GM23338 (cell line): ENCODE results near the gene CLSTN2. TPM values are rescaled to one million over a fixed set of nuclear protein-coding genes. Genes with fewer than 3 reads are reported as not detected.

Source experiments
- ATAC-seq: fragments of 200-7000 bp; cut with Tn5 transposase; 3 replicates; pipeline ENCODE4 v1.9.1; 2020
- DNase-seq: peaks from one replicate; pipeline ENCODE4 v3.0.0-alpha.2; 2015; ENCODE audit warnings: low spot score
- H2AFZ ChIP-seq: fragments of 200-600 bp; sonication (generic); 2 replicates; pipeline ENCODE4 v1.8.0; 2016; ENCODE audit warnings: antibody characterized with exemption, mild to moderate bottlenecking, moderate library complexity
- H3F3A ChIP-seq: fragments of 200-600 bp; sonication (generic); replicated peaks from 2 replicates; pipeline ENCODE4 v1.8.0; 2017; ENCODE audit warnings: antibody characterized with exemption, mixed run types, low read depth
- H3K27ac ChIP-seq: fragments of 200-600 bp; sonication (generic); 2 replicates; pipeline ENCODE4 v1.6.1; 2016; ENCODE audit warnings: low read depth
- H3K27me3 ChIP-seq: fragments of 200-600 bp; sonication (generic); 2 replicates; pipeline ENCODE4 v1.8.0; 2016; ENCODE audit warnings: mild to moderate bottlenecking, mixed run types, moderate library complexity; ENCODE audit not compliant: insufficient read depth
- H3K36me3 ChIP-seq: fragments of 200-600 bp; sonication (generic); 2 replicates; pipeline ENCODE4 v1.8.0; 2016; ENCODE audit warnings: mild to moderate bottlenecking; ENCODE audit not compliant: insufficient read depth
- H3K4me1 ChIP-seq: fragments of 200-600 bp; sonication (generic); 2 replicates; pipeline ENCODE4 v1.8.0; 2016; ENCODE audit warnings: mild to moderate bottlenecking, moderate library complexity; ENCODE audit not compliant: insufficient read depth
- H3K4me2 ChIP-seq: fragments of 200-600 bp; sonication (generic); 2 replicates; pipeline ENCODE4 v1.7.1; 2017; ENCODE audit warnings: mixed run types
- H3K4me3 ChIP-seq: fragments of 200-600 bp; sonication (generic); 2 replicates; pipeline ENCODE4 v1.6.1; 2016; ENCODE audit warnings: mixed run types
- H3K79me2 ChIP-seq: fragments of 200-600 bp; sonication (generic); replicated peaks from 2 replicates; pipeline ENCODE4 v1.8.0; 2017; ENCODE audit warnings: mild to moderate bottlenecking; ENCODE audit not compliant: insufficient read depth
- H3K9me2 ChIP-seq: fragments of 200-600 bp; sonication (generic); 2 replicates; pipeline ENCODE4 v1.8.0; 2017; ENCODE audit not compliant: insufficient read depth
- H4K20me1 ChIP-seq: fragments of 200-600 bp; sonication (generic); replicated peaks from 2 replicates; pipeline ENCODE4 v1.8.0; 2017; ENCODE audit warnings: mild to moderate bottlenecking; ENCODE audit not compliant: insufficient read depth
- H3K27ac Mint-ChIP-seq: 2 replicates; pipeline ENCODE4 v1.8.0; 2020; ENCODE audit warnings: inconsistent platforms, mild to moderate bottlenecking, moderate library complexity, mixed read lengths
- H3K27me3 Mint-ChIP-seq: 3 replicates; pipeline ENCODE4 v1.8.0; 2022; ENCODE audit warnings: low read depth, mild to moderate bottlenecking, moderate library complexity, mixed read lengths, inconsistent platforms; ENCODE audit not compliant: insufficient read depth, poor library complexity
- H3K36me3 Mint-ChIP-seq: 3 replicates; pipeline ENCODE4 v1.8.0; 2021; ENCODE audit warnings: low read depth, mild to moderate bottlenecking, inconsistent platforms, moderate library complexity, mixed read lengths
- H3K4me1 Mint-ChIP-seq: 3 replicates; pipeline ENCODE4 v1.8.0; 2020; ENCODE audit warnings: mild to moderate bottlenecking, inconsistent platforms, mixed read lengths
- H3K4me3 Mint-ChIP-seq: 3 replicates; pipeline ENCODE4 v1.8.0; 2021; ENCODE audit warnings: moderate library complexity, mild to moderate bottlenecking, inconsistent platforms, mixed read lengths
- H3K9me3 Mint-ChIP-seq: 3 replicates; pipeline ENCODE4 v1.8.0; 2020; ENCODE audit warnings: moderate library complexity, mild to moderate bottlenecking, inconsistent platforms, mixed read lengths
- CREB1 ChIP-seq: fragments of 250-450 bp; sonication (Bioruptor Pico); IDR thresholded peaks from 2 replicates; pipeline ENCODE4 v1.5.0; 2020; ENCODE audit warnings: low read depth, mild to moderate bottlenecking, moderate library complexity
- ETS1 ChIP-seq: IDR thresholded peaks from 2 replicates; pipeline ENCODE4 v1.6.1; 2016; ENCODE audit warnings: antibody characterized with exemption
- EZH2 ChIP-seq: fragments of 200-600 bp; sonication (generic); IDR thresholded peaks from one replicate; pipeline ENCODE4 v1.8.0; 2017; ENCODE audit warnings: antibody characterized with exemption, mild to moderate bottlenecking, low read depth; ENCODE audit not compliant: unreplicated experiment
- EZH2phosphoT487 ChIP-seq: fragments of 200-600 bp; sonication (generic); IDR thresholded peaks from one replicate; pipeline ENCODE4 v1.8.1; 2018; ENCODE audit warnings: antibody characterized with exemption; ENCODE audit not compliant: unreplicated experiment
- JUNB ChIP-seq: IDR thresholded peaks from one replicate; pipeline ENCODE4 v1.6.1; 2016; ENCODE audit warnings: antibody characterized with exemption; ENCODE audit not compliant: unreplicated experiment
- NANOG ChIP-seq: IDR thresholded peaks from 2 replicates; pipeline ENCODE4 v1.6.1; 2016; ENCODE audit warnings: antibody characterized with exemption, borderline replicate concordance
- STAT1 ChIP-seq: IDR thresholded peaks from one replicate; pipeline ENCODE4 v1.6.1; 2016; ENCODE audit warnings: antibody characterized with exemption; ENCODE audit not compliant: unreplicated experiment
- ZNF114 ChIP-seq: fragments of 250-450 bp; sonication (Bioruptor Pico); IDR thresholded peaks from 2 replicates; pipeline ENCODE4 v1.5.0; 2020; ENCODE audit warnings: mild to moderate bottlenecking, moderate library complexity
- polyA plus RNA-seq: library from polyadenylated mRNA; unstranded; fragments of >200 nt; fragmentation: Nextera tagmentation; extraction: Ambion mirVana; gene quantifications from 2 replicates; pipeline ENCODE4 v1.2.1, GENCODE V29; 2016
- total RNA-seq: library from RNA; depleted of rRNA; stranded (reverse); fragments of >200 nt; shearing (Covaris generic); gene quantifications from 2 replicates; pipeline ENCODE4 v1.2.3, GENCODE V29; 2014
- TF ChIP-seq, protein P1 (sequence below): IDR thresholded peaks from one replicate; pipeline ENCODE4 v1.6.1; 2018; ENCODE audit warnings: antibody characterized with exemption; ENCODE audit not compliant: unreplicated experiment
- TF ChIP-seq, protein P2 (sequence below), 2 experiments: fragments of 200-600 bp in 1 of 2; sonication (generic) in 1 of 2; conservative IDR thresholded peaks; 2 replicates each; pipeline versions ENCODE4 v1.5.1 to v1.6.1; 2016 to 2017; ENCODE audit warnings: antibody characterized with exemption in 2 of 2, low read depth in 2 of 2, mild to moderate bottlenecking in 2 of 2, moderate library complexity in 1 of 2

Gene CLSTN2
- total and polyA plus RNA-seq, 2 experiments from 2014 or later: 0.11 to 0.83 TPM

- TF ChIP-seq, protein P1, sequence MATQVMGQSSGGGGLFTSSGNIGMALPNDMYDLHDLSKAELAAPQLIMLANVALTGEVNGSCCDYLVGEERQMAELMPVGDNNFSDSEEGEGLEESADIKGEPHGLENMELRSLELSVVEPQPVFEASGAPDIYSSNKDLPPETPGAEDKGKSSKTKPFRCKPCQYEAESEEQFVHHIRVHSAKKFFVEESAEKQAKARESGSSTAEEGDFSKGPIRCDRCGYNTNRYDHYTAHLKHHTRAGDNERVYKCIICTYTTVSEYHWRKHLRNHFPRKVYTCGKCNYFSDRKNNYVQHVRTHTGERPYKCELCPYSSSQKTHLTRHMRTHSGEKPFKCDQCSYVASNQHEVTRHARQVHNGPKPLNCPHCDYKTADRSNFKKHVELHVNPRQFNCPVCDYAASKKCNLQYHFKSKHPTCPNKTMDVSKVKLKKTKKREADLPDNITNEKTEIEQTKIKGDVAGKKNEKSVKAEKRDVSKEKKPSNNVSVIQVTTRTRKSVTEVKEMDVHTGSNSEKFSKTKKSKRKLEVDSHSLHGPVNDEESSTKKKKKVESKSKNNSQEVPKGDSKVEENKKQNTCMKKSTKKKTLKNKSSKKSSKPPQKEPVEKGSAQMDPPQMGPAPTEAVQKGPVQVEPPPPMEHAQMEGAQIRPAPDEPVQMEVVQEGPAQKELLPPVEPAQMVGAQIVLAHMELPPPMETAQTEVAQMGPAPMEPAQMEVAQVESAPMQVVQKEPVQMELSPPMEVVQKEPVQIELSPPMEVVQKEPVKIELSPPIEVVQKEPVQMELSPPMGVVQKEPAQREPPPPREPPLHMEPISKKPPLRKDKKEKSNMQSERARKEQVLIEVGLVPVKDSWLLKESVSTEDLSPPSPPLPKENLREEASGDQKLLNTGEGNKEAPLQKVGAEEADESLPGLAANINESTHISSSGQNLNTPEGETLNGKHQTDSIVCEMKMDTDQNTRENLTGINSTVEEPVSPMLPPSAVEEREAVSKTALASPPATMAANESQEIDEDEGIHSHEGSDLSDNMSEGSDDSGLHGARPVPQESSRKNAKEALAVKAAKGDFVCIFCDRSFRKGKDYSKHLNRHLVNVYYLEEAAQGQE: no peak
- TF ChIP-seq STAT1 (no peak), CREB1 (no peak), EZH2 (no peak), ETS1 (no peak), EZH2phosphoT487 (no peak), JUNB (no peak), ZNF114 (no peak)
- TF ChIP-seq, protein P2, sequence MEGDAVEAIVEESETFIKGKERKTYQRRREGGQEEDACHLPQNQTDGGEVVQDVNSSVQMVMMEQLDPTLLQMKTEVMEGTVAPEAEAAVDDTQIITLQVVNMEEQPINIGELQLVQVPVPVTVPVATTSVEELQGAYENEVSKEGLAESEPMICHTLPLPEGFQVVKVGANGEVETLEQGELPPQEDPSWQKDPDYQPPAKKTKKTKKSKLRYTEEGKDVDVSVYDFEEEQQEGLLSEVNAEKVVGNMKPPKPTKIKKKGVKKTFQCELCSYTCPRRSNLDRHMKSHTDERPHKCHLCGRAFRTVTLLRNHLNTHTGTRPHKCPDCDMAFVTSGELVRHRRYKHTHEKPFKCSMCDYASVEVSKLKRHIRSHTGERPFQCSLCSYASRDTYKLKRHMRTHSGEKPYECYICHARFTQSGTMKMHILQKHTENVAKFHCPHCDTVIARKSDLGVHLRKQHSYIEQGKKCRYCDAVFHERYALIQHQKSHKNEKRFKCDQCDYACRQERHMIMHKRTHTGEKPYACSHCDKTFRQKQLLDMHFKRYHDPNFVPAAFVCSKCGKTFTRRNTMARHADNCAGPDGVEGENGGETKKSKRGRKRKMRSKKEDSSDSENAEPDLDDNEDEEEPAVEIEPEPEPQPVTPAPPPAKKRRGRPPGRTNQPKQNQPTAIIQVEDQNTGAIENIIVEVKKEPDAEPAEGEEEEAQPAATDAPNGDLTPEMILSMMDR (conservative IDR thresholded peaks at IDR 0.05; ENCODE audit: low read depth in 2 of 2): no peak
Measured at GRCh38 chr3:140446734-140447133, 511.7 kb downstream of the CLSTN2 start (continued).

DNA sequence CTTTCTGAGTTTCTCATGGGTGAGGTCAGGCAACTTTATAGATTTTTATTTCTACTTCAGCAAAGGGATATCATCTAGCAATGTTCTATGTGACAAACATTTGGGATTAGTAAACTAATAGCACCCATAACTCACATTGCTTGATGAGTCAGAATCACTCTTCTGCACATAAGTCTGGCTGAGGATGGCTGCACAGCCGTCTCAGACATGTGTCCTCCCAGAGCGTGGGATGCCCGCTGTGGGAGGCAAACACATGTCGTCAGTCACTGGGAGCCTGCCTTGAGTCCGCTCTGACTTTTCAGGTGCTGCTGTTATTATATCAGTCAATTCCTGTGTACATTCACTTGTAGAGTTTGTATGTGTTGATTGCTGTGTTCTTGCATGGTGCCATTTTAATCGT lies 512.2 kb downstream of the CLSTN2 start:
- Histone ChIP-seq H3K9me2 (peaks cover 5% of the 10 kb centered on the region; the same call in 1 of the 2 replicates), H3K27me3 (no peaks in the 10 kb centered on the region), H3K4me1 (no peaks in the 10 kb centered on the region), H3K27ac (no peak overlapping the region), H3K79me2 (no peaks in the 10 kb centered on the region), H3K36me3 (no peaks in the 10 kb centered on the region), H3F3A (no peaks in the 10 kb centered on the region), H3K4me3 (no peak overlapping the region), H4K20me1 (no peaks in the 10 kb centered on the region), H2AFZ (no peak overlapping the region), H3K4me2 (no peak overlapping the region)
- Mint-ChIP-seq H3K4me1 (no peaks in the 10 kb centered on the region), H3K27me3 (no peaks in the 10 kb centered on the region), H3K36me3 (no peaks in the 10 kb centered on the region), H3K27ac (no peak overlapping the region), H3K4me3 (no peak overlapping the region), H3K9me3 (no peaks in the 10 kb centered on the region)
- DNase-seq (no peak), ATAC-seq (no peak)
- TF ChIP-seq STAT1: no peak
- TF ChIP-seq, protein P1: no peak
- no peak for TF ChIP-seq NANOG
- no peak for TF ChIP-seq EZH2phosphoT487
